Stimulated activated CD4-positive, alpha-beta T cell treated with anti-CD3 and anti-CD28 coated beads, Interleukin-15, amount 100 ng/mL, for 48 hours (primary cell): ENCODE measurements around the gene TMTC4.
"Not testable (repeated sequence)": the region's sequence is repeated elsewhere in the genome, so short reads cannot be mapped to it uniquely, and the experiment has no call there.

Experiments
- DNase-seq, 2 donors: peaks; one replicate each; pipeline ENCODE4 v3.0.0-alpha.2; 2020; ENCODE audit warnings: low read depth in 2 of 2

The TMTC4 gene

DNA sequence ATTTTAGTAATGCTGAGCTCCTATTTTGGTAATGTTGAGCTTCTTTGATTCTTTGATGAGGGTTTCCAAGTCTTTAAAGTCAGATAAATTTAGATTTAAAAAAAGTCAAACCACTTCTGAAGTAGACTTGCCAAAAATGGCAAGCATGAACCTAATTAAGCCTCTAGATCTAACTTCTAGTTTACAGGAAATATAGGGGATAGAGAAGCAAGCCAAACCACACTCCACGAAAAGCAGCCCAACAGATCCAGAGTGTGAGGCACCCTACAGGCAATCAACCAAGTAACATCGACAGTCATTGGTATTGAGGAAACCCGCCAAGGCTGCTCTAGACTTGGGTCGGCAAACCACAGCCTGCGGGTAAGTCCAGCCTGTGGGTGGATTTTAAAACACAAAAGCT is 89.7 kb downstream of the TMTC4 start:
- DNase-seq: no peak

GRCh38 chr13:100581504-100581903 is 93.1 kb downstream of the TMTC4 start:
- DNase-seq: no peak

DNA sequence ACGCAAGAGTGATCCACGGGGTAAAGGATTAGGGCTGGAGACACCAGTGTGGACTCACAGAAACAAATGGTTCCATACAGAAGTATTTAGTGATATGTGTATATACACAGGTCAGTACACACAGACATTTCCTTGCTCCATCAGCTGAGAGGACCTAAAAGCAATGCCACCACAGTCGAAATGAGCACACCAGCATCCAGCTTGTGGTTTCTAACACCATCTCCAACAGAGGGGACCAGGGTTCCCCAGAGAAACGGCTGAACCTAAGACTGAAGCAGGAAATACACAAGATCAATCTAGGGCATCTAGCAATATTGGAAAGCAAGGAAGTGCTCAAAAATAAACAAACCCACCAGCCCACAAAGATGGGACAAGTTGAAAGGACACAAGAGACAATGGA is 93.6 kb downstream of the TMTC4 start:
- no peak for DNase-seq

DNA sequence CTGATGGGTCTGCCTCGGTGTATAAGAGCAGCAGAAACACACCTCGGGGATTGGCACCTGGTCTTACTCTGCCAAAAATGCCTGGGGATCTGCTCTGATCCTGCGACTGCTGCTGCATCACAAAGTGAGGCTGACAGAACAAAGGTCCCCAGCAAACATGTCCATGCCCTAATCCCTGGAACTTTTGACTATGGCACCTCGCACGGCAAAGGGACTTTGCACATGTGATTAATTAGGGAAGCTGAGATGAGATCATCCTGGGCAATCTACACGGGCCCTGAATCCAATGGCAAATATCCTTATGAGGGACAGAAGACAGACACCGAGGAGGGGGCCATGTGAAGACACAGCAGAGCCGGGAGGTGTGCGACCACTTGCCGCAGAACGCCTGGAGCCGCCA is 94.5 kb downstream of the TMTC4 start:
- DNase-seq: no peak

- DNase-seq: not testable (repeated sequence)
Measured at GRCh38 chr13:100577239-100577638, 97.4 kb downstream of the TMTC4 start.

DNA sequence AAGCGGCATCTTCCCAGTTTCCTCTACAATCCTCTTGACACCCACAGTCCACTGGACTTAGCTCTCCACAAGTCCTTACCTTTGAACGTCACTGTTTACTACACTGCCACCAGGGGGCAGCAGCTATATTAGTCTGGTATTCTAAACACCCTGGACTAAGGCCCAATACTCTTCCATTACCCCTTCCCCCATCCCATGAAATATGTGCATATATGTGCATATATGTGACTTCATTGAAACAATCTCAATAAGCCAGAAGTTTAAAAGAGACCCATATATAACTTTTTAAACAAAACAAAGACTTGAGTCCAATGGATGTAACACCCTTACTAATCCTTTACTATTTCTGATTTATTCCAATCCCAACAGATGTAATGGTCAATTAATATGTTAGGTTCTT is 101.5 kb downstream of the TMTC4 start:
- peak; percentile 45 to 68 for DNase-seq

DNA sequence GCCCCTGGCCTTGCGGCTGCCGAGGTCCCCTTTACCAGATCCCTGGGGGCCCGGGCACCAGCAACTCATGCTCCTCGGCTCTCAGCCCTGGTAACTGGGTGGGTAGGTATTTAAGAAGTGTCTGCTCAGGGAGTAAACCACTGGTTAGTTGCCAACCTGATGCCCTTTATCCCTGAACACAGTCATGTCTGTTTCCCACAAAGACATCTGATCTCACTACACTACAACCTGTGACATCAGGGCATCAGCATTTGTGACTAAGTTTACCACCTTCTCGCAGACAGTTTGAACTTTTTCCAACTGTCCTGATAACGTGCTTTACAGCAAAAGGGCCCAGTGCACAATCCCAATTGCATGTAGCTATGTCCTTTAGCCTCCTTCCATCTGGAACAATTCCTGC is 108.1 kb downstream of the TMTC4 start:
- DNase-seq: no peak

DNA sequence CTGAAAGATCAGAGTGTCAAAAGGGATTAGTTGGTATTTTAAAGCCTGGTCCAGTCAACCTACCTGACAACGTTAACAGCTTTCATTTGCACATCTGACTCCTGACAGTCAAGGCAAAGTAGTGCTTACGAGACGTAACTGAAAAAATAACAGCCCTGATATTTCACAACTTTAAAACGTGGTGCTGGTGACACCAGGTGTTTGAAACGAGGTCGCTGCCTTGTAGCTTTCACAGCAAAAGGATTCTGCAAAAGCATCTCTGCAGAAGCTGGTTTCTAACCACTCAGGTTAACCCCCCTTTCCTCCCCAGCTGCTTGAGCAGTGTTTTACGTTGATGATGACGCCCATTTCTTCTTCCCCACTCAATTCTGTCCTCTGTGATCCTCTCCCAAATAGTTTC is 109.3 kb downstream of the TMTC4 start:
- DNase-seq: no peak

DNA sequence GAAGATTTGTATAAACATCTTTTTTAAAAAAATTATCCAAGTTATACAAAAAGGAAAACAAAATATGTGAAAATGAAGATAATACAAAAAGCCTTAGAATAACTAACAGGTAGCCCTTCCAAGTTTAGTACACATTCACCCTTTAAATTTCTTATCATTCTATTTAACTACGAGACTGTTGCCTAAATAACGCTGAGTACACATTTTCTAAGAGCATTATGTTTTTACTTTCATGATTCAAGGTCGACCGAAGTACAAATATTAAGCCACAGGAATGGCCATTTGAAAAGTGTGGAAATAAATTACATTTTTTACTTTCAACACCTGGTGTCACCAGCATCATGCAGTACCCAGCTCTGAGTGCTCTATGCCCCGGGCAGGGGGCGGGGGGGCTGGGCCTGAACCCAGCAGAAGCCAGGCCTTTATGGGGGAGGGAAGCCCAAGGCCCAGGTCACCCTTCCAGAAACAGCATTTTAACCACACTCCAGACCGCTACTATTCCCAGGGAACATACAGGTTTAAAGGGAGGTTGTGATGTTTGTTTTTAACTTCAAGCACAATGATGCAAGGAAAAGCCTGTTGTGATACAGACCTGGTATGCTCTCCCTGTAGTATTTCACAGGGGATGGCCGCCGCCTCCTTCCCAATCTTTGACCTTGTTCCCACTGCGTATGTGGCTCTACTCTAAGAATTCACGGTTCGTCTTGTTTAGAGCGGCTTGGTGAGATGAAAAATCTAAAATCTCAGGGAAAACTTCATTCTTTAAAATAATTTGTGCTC is 110.0 kb downstream of the TMTC4 start:
- no peak for DNase-seq

GRCh38 chr13:100563779-100564178 is 110.8 kb downstream of the TMTC4 start:
- DNase-seq: no peak

- no peak for DNase-seq
Measured at GRCh38 chr13:100561599-100562204, 112.9 kb downstream of the TMTC4 start.

GRCh38 chr13:100561158-100561499 is 113.5 kb downstream of the TMTC4 start:
- no peak for DNase-seq

- DNase-seq: no peak
Measured at GRCh38 chr13:100560498-100561157, 114.0 kb downstream of the TMTC4 start.

DNA sequence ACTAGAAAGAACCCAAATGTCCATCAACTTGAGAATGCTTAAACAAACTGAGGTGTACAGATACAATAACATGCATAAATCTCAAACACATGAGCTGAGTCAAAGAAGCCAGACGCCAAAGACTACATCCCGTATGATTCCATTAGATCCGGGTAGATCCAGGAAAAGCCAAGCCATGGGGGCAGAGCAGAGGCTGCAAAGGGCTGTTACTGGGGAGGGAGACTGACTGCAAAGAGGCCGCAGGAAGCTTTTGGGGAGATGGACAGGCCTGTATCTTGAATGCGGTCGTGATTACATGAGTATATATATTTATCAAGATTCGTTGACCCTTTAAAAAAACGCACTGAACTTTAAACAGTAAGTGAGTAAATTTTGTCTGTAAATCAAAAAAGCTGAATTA is 114.7 kb downstream of the TMTC4 start:
- no peak for DNase-seq
